Cardiac septum (tissue), 1 donor: ENCODE results near the gene BPIFB6. TPM values are rescaled to one million over a fixed set of nuclear protein-coding genes. Genes with fewer than 3 reads are reported as not detected.

Experiments used
- DNase-seq: peaks from one replicate; pipeline ENCODE4 v3.0.0-alpha.2; 2020; ENCODE audit warnings: low spot score
- intact Hi-C: fragments of 100-400 bp; cut with DNase I; formaldehyde crosslinking; loops from one replicate; pipeline ENCODE4 v1.14.0; 2022
- total RNA-seq: library from RNA; stranded (reverse); fragmentation: NEBNext Ultra II Directional; extraction: Animal tissue kit (Norgen Biotek cat#: 25700); gene quantifications from one replicate; pipeline ENCODE4 v1.2.1, GENCODE V29; 2021
- donor health status: DM: no; HTN: no; CAD: no.

BPIFB6 gene
- total RNA-seq, 1 donor from 2014 or later = not detected

DNA sequence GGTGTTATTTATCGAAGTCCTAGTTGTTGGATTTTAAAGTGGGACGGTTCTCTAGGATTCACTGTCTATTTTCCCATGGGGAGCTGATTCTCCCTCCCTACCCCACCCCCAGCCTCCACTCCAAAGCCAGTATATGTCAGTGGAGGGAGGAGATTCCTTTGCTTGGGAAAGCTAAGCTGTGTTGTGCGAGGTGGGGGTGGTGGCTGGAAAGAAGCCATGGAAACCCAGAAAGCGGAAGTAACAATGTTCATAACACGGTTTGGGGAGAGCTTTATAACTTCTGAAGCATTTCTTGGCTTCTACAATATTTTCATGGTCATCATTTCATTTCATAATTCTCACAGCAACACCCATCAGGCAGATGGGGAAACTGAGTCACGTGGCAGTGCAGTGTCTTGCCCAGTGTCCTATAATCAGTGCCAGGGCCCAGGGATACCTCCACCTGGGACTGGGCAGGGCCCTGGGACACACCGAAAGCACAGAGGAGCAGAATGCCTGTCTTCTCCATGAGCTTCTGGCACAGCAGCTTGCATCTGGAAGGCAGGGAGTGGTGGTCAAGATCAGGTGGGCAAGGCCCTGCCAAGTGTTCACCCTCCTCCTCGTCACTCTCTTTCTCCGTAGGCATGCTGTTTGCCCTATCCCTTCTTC lies 31.7 kb upstream of the BPIFB6 start:
- intact Hi-C loops = loop anchor here (10.0 kb wide), 1 partner anchor 95 kb away; no protein-coding TSS in a partner anchor
- no peak for DNase-seq

- DNase-seq = no peak
- intact Hi-C loops = loop anchor here (10.0 kb wide), 1 partner anchor 96 kb away; no protein-coding TSS in a partner anchor
These were observed 30.5 kb upstream of the BPIFB6 start for GRCh38 chr20:33000802-33001466.

DNA sequence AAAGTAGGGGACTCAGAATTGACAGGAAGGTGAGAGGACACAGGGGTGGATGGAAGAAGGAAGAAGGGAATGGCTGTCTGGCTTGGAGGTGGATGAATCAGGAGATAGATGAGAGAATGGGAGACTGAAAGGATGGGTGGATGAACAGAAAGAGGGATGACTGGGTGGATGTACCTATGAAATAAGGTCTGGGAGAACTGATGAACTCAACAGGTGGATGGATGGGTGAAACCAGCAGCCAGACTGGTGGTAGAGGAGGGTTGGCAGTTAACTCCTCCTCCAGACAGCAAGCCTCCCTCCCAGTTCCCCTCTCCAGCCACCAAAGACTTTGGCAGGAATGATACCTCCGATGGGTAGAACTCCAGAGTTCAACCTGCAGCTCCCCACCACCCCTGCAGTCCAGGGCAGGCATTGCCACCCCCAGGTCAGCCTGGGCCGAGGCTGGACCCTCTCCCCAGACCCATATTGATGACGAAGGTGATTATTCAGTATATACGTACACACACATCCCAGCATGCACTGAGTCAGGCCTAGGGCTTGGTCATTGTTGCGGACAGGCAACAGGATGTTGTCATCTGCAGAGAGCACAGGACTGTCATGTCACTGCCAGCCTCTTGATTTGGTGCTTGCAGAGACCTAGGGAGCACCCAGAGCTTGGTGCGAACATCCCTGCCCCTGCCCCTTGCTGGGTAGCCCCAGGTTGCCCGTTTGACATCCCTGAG lies 29.2 kb upstream of the BPIFB6 start:
- intact Hi-C loops = loop anchor here (10.0 kb wide), 1 partner anchor 97 kb away; no protein-coding TSS in a partner anchor
- no peak for DNase-seq

- intact Hi-C loops = loop anchor here (10.0 kb wide), 1 partner anchor 99 kb away; no protein-coding TSS in a partner anchor
- DNase-seq = no peak
These were observed 27.2 kb upstream of the BPIFB6 start, which contains the start of gene SUN5 for GRCh38 chr20:33004141-33004751. TSS of gene SUN5 (minus strand) at chr20:33004433. CDS start at chr20:33004340, 93 bp downstream.

DNA sequence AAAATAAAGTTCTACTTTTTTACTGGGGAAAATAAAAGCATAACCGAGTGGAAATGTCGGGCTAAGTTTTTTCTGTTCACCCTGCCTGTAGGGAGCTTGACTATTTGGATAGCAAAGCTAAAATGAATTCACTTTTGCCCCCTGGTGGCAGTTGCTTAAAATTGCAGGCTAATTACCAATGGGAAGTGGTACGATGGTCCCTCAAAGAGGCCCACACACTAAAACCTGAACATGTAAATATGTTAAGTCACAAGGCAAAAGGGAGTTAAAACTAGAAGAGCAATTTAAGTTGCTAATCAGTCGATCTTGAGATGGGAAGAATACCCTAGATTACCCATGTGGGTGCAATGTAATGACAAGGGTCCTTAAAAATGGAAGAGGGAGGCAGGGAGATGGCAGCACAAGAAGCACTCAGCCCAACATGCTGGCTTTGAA lies 26.3 kb upstream of the BPIFB6 start:
- no peak for DNase-seq
- intact Hi-C loops = loop anchor here (10.0 kb wide), 1 partner anchor 100 kb away; no protein-coding TSS in a partner anchor

GRCh38 chr20:33005908-33006775 lies 25.3 kb upstream of the BPIFB6 start:
- intact Hi-C loops = loop anchor here (10.0 kb wide), 1 partner anchor 101 kb away; no protein-coding TSS in a partner anchor
- DNase-seq = no peak

DNA sequence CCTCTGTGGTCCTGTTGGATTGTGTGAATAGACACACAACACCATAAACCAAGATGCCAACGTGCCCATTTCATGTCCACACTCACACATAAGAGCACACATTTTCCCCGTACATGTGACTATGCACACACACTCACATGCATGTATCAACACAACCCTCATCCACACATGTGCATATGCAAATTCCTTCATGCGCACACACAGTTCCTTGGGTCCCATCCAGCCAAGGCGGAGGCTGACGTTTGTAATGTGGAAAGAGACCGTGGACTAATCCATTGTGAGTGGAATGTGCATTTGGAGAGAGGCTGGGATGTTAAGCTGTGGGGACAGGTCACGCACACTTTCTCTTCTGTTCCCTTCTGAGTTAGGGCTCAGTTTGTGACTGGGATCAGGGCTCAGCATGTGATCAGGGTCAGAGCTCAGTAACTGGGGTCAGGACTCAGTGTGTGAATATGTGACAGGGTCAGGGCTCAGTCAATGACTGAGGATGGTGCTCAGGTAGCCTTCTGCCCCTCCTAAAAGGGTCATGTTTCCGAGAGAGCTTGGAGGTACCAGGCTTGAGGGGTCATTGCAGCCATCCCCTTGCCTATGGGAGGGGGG lies 24.6 kb upstream of the BPIFB6 start:
- no peak for DNase-seq
- intact Hi-C loops = loop anchor here (10.0 kb wide), 1 partner anchor 102 kb away; no protein-coding TSS in a partner anchor

DNA sequence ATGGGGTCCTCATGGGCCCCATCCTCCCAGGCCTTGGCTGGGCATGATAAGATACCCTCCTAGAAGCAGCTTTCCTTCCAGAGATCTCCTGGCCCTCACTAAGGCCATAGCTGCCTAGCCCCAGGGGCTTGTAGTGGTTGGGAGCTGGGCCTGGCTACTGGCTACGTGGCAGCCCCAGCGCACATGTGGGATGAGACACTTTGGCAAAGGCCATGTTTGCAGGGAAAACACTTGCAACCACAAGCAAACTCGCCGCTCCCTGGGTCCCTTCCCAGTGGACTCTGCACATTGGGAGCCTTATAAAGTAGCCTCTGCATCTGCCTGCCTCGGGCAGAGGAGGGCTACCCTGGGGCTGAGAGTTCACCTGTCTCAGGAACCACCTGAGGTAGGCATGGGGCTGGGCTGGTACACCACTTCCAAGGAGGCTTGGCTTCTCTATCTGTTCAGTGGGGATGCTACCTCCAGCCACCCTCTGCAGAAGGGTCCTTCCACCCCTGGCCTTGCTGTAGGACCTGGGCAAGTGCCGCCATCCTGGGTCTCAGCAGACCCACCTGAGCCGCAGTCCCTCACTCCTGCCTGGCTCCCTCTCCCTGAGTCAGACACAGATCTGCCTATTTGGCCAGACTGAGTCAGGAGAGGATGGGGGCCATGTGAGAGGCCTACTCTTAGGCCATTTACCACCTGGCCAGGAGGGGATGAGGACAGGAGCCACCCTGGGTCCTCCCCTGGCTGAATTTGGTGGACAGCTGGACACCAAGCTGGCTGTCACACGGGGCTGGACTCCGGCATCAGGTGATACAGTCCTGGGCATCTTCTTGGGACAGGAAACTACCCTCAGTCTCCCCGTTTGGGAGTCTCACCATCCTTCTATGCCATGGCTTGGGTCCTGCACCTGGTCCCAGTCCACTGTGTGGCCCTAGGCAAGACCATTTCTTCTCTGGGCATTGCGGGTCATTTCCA lies 23.8 kb upstream of the BPIFB6 start, which contains the start of gene BPIFB2:
BPIFB2 (plus strand) TSS at position 329 of the 960 bp plus-strand sequence. CDS start 871 bp downstream, outside the sequence.
- DNase-seq = no peak
- intact Hi-C loops = loop anchor here (10.0 kb wide), 1 partner anchor 103 kb away; no protein-coding TSS in a partner anchor

DNA sequence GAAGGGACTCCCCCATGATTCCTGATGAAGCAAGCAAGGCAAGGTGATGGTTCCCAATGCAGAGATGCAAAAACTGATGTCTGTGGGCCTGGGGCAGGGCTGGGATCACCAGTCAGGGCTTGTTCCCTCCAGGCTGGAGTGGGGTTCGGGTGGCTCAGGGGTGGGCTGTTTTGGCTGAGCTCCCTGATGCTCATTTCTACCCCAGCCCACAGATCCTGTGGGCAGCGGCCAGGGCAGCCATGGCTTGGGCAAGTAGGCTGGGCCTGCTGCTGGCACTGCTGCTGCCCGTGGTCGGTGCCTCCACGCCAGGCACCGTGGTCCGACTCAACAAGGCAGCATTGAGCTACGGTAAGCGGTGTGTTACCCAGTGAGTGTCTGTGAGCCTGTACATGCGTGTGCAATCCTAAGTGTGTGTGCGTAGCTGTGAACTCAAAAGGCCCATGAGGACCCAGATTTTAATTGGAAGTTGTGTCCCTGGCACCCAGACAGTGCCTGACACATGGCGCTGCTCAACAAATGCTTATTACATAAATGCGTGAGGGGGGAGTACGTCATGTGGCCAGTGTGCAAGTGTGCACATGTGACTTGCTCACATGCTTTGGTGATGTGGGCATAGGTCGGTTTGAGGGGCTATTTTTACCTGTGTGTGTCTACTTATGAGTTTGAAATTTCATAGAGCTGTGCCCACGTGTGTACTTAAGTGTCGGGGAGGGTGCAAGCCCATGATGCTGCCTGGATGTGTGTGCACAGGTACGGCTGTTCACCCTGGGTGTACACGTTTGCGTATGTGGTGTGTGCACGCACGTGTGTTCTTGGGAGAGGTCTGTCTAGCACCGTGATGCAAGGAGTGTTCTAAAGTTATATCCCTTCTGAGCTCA lies 22.9 kb upstream of the BPIFB6 start:
- no peak for DNase-seq
- intact Hi-C loops = loop anchor here (10.0 kb wide), 1 partner anchor 104 kb away; no protein-coding TSS in a partner anchor

GRCh38 chr20:33009214-33010132 lies 22.0 kb upstream of the BPIFB6 start:
- no peak for DNase-seq
- intact Hi-C loops = loop anchor here (10.0 kb wide), 1 partner anchor 105 kb away; no protein-coding TSS in a partner anchor

GRCh38 chr20:33010133-33010504 lies 21.3 kb upstream of the BPIFB6 start:
- no peak for DNase-seq
- intact Hi-C loops = no loop called here

DNA sequence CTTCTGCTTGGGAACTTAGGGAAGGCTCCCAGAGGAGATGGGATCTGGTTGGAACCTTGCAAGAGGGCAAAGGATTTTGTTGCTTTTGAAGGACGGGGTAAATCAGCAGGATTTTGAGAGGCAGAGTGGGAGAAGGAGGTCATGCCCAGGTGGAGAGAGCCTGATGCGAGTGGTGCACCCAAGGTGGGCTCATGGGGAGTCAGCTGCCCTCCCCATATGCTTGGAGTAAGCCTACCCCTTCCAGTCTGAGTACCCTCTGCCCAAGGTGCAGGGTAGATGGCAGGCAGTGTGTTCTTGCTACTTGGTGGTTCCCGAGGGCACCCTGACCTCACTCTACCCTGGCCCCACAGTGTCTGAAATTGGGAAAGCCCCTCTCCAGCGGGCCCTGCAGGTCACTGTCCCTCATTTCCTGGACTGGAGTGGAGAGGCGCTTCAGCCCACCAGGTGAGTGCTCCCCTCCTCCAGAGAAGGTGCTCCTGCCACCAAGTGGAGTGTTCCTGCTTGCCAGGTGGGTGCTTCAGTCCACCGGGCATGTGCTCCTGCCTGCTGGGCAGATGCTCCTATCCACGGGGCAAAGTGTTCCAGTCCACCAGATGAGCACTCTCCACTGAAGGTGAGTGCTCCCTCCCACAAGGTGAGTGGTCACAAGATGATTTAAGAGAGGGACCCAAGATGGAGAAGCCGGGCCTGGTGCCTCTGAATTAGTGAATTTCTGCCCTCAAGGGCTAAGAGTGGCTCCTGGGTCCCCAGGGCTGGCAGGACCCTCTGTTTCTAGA lies 20.6 kb upstream of the BPIFB6 start:
- intact Hi-C loops = no loop called here
- DNase-seq = no peak

GRCh38 chr20:33012327-33013189 lies 18.9 kb upstream of the BPIFB6 start:
- intact Hi-C loops = no loop called here
- DNase-seq = no peak
